NCI-H82 treated with DMSO at 0.1 percent for 48 hours (cell line): ENCODE data around the gene HAPLN3.

Experiments used
- DNase-seq: peaks from one replicate; lab custom pipeline; 2025; ENCODE audit not compliant: unreplicated experiment; lab: John Stamatoyannopoulos, UW

Gene HAPLN3

GRCh38 chr15:88832820-88833730 lies 62.3 kb downstream of the HAPLN3 start:
- no peak for DNase-seq

DNA sequence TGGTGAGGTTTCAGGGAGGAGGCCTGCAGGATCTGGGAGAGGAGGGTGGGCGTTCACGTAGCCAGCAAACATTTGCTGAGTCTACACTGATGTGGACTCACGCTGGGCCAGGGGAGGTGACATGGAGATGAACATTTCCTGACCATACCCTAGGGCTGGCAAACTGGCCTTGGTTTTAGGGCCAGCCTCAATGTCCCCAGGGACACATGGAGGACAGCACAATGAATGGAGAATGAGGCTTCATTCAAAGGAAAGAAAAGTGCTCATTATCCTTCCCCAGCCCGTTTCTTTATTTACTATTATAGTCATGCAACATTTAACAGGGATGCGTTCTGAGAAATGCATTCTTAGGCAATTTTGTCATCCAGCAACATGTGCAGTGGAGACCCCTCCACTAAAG lies 65.3 kb downstream of the HAPLN3 start:
- no peak for DNase-seq

- no peak for DNase-seq
Observed at GRCh38 chr15:88828791-88829190, 66.6 kb downstream of the HAPLN3 start.
